HL-60/S4 (cell line): ENCODE results near the gene GRAP2.

ENCODE experiments used
- in situ Hi-C: fragments of 300-500 bp; cut with MboI; formaldehyde crosslinking; loops from 2 replicates; pipeline ENCODE4 v1.14.3; 2022; ENCODE audit warnings: low sequenced_read_pairs

GRAP2 gene

GRCh38 chr22:39923696-39924095 is 22.8 kb downstream of the GRAP2 start:
- in situ Hi-C loops: no loop called here

- in situ Hi-C loops: no loop called here
Measured at GRCh38 chr22:39924286-39924685, 23.4 kb downstream of the GRAP2 start.

DNA sequence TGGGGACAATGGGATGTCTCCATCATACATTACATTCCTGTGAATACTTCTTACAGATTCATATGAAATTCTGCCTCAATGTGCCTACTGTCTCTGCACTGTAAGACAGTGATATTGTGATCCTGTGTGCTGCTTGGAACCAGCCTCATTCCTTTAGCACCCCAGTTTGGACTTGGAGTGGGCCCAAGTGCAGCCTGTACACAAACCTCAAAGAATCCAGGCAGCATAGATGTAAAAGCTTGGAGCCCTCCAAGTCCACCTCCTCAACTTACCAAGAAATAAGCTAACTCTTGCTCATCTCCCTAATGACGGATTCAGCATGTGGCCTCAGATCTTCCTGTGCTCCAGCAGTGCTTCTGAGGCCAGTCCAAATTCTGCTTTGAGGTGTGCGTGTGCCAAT is 24.4 kb downstream of the GRAP2 start:
- in situ Hi-C loops: no loop called here

- in situ Hi-C loops: no loop called here
Measured at GRCh38 chr22:39925909-39926679, 25.2 kb downstream of the GRAP2 start.

DNA sequence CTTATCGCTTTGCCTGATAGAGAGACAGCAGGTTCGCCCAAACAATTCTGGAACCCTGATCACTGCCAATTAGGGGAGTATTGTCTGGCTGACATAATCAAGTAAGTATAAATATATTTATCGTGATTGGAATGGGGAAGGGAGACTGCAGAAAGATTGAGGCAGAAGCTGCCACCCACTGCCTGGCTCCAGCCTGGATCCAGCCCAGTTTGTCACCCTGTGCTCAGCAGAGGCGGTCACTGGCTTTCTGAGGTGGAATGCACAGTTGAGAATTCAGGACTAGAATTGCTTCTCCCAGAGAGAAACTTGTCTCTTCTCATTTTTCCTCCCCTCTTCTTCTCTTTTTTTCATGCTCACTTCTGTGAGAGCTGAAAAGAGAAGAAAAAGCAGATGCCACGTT is 25.9 kb downstream of the GRAP2 start:
- in situ Hi-C loops: no loop called here

DNA sequence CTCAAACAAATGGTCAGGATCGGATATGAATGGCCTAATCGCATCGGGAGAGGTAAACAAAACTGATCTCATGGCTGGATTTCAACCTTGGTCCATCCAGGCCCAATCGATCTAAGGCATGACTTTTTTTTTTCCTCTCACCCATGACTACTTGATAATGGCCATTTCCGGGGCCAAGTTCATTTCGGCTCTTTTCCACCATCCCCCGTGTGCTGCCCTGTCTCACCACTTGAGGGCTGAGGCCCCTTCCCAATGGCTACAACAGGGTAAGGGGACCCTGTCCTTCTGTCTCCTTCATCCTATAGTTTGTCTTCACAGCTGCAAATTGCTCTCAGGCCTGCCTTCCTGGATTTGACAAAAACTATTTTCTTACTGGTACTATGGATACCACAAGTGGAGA is 26.7 kb downstream of the GRAP2 start:
- in situ Hi-C loops: no loop called here

DNA sequence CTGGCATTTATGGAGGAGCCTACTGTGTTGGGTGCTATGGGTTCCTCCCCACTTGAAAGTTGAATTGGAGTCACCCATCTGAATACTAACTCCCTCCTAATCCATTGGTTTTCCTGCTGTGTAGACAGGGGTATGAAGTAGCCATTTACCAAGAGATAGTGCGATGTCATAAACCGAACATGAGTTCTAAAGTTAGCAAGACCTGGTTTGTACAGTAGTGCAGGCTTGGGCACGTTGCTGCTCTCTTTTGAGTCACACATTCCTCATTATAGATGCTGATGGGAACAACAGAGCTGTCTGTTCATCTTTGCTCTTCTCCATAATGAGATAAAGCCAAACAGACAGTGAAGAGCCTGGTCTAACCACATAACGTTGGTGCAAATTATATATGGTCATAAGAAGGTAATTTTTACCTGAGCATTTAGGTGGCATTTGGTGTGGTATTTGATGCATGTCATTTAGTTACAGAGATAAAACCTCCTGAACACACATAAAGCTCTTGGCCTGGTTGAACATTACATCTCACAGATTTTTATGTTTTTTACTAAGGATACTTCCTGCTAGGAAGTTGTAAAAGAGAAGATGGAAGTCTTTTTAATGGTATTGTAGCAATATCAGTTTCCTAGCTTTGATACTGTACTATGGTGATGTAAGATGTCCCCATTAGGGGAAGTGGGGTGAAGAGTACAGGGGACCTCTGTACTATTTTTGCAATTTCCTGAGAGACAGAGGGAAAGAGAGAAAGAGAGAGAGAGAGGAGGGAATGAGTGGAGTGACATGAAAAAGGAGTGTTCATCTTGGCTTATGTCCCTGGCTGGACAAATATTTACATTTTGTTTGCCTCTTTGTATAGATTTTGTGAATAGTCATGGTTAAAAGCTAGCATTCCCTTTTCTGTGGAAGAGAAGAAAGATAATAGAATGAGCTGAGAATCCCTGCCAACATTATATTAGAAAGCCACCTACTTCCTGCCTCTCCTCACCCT is 27.9 kb downstream of the GRAP2 start:
- in situ Hi-C loops: no loop called here

GRCh38 chr22:39931251-39931650 is 30.4 kb downstream of the GRAP2 start:
- in situ Hi-C loops: no loop called here

DNA sequence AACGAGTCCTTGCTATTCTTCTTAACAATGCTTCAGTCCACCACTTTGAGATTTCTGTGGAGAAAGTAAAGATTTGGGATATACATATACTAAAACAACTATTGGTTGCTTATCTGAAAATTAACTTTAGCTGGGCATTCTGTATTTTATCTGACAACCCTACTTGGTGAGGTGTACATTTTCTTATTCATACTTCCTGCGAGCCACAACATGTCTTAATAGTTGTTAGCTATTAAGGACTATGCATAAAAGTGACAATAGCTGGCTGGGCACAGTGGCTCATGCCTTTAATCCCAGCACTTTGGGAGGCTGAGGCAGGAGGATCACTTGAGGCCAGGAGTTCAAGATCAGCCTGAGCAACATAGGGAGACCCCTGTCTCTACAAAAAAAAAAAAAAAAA is 31.3 kb downstream of the GRAP2 start:
- in situ Hi-C loops: no loop called here

- in situ Hi-C loops: no loop called here
Measured at GRCh38 chr22:39932918-39933649, 32.2 kb downstream of the GRAP2 start.

- in situ Hi-C loops: no loop called here
Measured at GRCh38 chr22:39933741-39934140, 32.9 kb downstream of the GRAP2 start.

DNA sequence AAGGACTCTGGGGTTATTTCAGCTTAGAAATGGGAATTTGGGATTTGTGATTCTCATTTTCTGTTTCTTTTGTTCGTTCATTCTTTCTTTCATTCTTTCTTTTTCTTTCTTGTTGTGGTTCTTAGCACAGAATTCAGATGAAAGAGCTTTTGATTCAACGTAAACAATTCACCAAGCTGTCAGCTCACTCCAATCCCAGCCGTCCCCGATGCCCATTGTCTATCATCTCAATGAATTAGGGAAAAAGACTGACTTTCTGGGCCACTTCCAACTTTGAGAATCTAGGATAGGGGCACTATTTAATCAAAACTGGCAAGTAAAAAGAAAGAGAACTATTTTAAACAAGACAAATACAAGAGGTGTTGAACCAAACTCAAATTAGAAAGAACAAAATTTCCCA is 34.2 kb downstream of the GRAP2 start:
- in situ Hi-C loops: no loop called here

GRCh38 chr22:39935612-39936011 is 34.7 kb downstream of the GRAP2 start:
- in situ Hi-C loops: no loop called here

- in situ Hi-C loops: no loop called here
Measured at GRCh38 chr22:39936523-39937145, 35.8 kb downstream of the GRAP2 start.

- in situ Hi-C loops: no loop called here
Measured at GRCh38 chr22:39937906-39938305, 37.0 kb downstream of the GRAP2 start.

- in situ Hi-C loops: no loop called here
Measured at GRCh38 chr22:39938509-39939111, 37.7 kb downstream of the GRAP2 start.

- in situ Hi-C loops: no loop called here
Measured at GRCh38 chr22:39939830-39940229, 38.9 kb downstream of the GRAP2 start.

DNA sequence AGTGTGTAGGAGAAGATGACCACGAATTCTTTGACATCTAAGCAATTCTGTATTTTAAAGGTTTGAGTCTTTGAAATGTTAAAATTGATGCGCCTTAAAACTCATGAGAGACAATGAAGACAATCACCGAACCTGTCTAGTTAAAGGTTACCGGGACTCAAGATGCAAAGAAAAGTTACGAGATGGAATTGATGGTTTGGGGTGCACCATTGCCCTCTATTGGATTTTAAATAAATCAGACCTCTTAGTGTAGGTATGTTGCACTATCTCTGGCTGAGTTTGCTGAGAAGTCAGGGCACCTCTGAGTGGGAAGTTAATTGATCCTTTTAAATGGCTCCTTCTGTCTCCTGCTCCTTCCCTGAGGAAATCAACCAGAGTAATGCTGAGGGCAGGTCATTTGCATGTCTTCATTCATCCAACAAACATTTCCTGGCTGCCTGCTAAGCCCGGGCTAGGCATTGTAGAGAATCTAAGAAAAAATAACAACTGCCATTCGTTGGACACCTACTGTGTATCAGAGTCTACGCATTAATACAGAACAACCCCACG is 39.9 kb downstream of the GRAP2 start:
- in situ Hi-C loops: no loop called here

DNA sequence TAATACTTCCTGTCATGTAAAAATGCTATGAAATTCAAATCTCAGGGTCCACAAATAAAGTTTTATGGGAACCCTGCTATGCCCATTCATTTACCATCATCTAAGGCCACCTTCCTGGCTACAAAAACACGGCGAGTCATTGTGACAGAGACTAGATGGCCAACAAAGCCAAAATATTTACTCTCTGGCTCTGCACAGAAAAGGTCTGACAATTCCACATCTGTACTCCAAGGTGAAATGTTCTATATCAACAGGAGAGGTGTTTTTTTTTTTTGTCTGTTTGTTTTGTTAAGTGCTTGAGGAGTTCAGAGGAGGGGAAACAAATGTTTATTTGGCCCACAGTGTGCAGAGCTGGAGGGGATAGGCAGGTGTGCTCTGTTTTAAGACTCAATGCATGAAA is 40.7 kb downstream of the GRAP2 start:
- in situ Hi-C loops: no loop called here
